ENCODE results near the gene CDK9. TPM values are rescaled to one million over a fixed set of nuclear protein-coding genes. Genes with fewer than 3 reads are reported as not detected.

Gene CDK9
- total RNA-seq, 1 experiment from 2014 or later, result 62.1 TPM

DNA sequence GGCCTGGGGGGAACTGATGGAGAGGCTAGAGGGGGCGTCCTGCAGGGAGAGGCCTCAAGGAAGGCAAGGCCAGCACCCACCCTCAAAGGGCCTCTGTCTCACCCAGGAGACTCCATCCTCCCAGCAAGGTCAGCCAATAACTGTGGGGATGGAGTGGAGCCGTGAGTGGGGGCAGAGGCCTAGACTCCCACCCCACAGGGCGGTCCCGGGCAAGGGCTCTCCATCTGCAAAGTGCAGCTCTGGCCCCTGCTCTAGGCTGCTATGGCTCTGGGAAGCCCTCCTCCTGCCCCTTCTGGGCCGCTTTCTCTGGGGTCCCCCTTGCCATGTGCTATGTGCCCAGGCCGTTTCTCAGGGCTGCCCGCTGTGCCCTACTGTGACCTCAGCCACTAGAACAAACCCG, 30.9 kb downstream of the CDK9 start:
- POLR2A ChIA-PET, result interaction anchor here (0.5 to 1.3 kb wide), 3 partner anchors 47 to 219 kb away, joined by 3 read pairs; no protein-coding TSS in a partner anchor
- peaks cover 70% of the 10 kb centered on the region for H3K36me3 Mint-ChIP-seq (ENCODE audit: insufficient read depth, unreplicated experiment)
- no peaks in the 10 kb centered on the region for H3K4me1 Mint-ChIP-seq (ENCODE audit: insufficient read depth, unreplicated experiment)
- TF ChIP-seq, protein P1, sequence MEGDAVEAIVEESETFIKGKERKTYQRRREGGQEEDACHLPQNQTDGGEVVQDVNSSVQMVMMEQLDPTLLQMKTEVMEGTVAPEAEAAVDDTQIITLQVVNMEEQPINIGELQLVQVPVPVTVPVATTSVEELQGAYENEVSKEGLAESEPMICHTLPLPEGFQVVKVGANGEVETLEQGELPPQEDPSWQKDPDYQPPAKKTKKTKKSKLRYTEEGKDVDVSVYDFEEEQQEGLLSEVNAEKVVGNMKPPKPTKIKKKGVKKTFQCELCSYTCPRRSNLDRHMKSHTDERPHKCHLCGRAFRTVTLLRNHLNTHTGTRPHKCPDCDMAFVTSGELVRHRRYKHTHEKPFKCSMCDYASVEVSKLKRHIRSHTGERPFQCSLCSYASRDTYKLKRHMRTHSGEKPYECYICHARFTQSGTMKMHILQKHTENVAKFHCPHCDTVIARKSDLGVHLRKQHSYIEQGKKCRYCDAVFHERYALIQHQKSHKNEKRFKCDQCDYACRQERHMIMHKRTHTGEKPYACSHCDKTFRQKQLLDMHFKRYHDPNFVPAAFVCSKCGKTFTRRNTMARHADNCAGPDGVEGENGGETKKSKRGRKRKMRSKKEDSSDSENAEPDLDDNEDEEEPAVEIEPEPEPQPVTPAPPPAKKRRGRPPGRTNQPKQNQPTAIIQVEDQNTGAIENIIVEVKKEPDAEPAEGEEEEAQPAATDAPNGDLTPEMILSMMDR (IDR thresholded peaks at IDR 0.05; ENCODE audit: unreplicated experiment), result no peak
- no peak overlapping the region for H3K27ac Mint-ChIP-seq (ENCODE audit: low read depth, unreplicated experiment)
- CTCF ChIA-PET, result interaction anchor here (0.6 to 1.1 kb wide), 2 partner anchors 9 to 53 kb away, joined by 3 to 4 read pairs; no protein-coding TSS in a partner anchor
- intact Hi-C loops (cut with micrococcal nuclease), result no loop called here
- H3K27me3 Mint-ChIP-seq (ENCODE audit: insufficient read depth, unreplicated experiment), result no peaks in the 10 kb centered on the region
- DNase-seq (ENCODE audit: unreplicated experiment), result no peak
- BruUV-seq (replicated peaks), result no TSS peak
- H3K4me3 Mint-ChIP-seq (ENCODE audit: unreplicated experiment), result no peak overlapping the region
- H3K9me3 Mint-ChIP-seq (ENCODE audit: unreplicated experiment), result no peaks in the 10 kb centered on the region

DNA sequence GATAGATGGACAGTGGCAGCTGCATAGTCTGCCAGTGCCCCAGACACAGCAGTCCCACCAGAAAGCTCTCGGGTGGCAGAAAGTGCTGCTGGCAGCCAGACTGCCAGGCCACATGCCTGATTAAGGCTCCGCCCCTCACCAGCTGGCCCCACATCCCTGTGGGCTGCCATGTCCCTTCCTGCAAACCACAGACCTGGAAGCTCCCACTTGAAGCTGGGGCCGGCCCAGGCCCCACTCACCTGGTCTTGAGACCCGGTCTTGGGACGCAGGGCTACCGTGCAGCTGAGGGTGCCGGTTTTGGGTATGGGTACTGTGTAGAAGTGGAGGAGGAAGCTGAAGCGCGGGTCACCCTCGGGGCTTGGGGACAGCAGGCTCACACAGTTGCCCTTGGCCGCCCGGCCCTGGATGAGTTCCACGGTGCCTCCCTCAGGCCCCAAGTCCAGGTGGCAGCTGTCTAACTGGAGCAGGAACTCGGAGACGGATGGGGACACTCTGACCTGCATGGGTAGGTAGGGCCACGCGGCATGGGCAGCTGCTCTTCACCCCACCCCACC, 32.1 kb downstream of the CDK9 start:
- Mint-ChIP-seq H3K27me3 (ENCODE audit: insufficient read depth, unreplicated experiment) (no peaks in the 10 kb centered on the region), H3K36me3 (ENCODE audit: insufficient read depth, unreplicated experiment) (peaks cover 58% of the 10 kb centered on the region), H3K4me3 (ENCODE audit: unreplicated experiment) (no peak overlapping the region), H3K4me1 (ENCODE audit: insufficient read depth, unreplicated experiment) (no peaks in the 10 kb centered on the region), H3K27ac (ENCODE audit: low read depth, unreplicated experiment) (peak overlapping the region; percentile 65), H3K9me3 (ENCODE audit: unreplicated experiment) (no peaks in the 10 kb centered on the region)
- POLR2A ChIA-PET, result interaction anchor here (0.5 to 1.8 kb wide), 5 partner anchors 14 to 64 kb away, joined by 3 to 7 read pairs (median 3); no protein-coding TSS in a partner anchor
- CTCF ChIA-PET, result interaction anchor here (0.5 to 1.1 kb wide), 4 partner anchors 8 to 319 kb away, joined by 3 to 4 read pairs (median 3); no protein-coding TSS in a partner anchor
- intact Hi-C loops (cut with micrococcal nuclease), result no loop called here
- TF ChIP-seq, protein P1 (IDR thresholded peaks at IDR 0.05; ENCODE audit: unreplicated experiment), result no peak
- no TSS peak for BruUV-seq (replicated peaks)
- DNase-seq (ENCODE audit: unreplicated experiment), result no peak

DNA sequence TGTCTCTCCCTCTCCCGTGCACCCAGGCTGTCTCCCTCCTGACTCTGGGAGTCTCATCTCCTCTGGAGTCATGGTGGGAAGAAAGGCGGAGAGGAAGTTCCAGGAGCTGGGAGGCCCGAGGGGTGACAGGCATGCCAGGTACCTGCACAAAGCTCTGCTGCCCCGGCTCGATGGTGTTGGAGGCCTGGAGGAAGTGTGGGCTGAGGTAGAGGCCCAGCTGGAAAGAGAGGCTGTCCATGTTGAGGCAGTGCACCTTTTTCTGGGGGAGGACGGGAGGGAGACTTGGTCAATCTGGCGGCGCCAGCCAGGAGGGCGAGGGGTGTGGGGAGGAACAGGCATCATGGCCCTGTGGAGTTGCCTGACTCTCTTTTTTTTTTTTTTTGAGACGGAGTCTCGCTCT, 32.7 kb downstream of the CDK9 start:
- TF ChIP-seq, protein P1 (IDR thresholded peaks at IDR 0.05; ENCODE audit: unreplicated experiment), result no peak

DNA sequence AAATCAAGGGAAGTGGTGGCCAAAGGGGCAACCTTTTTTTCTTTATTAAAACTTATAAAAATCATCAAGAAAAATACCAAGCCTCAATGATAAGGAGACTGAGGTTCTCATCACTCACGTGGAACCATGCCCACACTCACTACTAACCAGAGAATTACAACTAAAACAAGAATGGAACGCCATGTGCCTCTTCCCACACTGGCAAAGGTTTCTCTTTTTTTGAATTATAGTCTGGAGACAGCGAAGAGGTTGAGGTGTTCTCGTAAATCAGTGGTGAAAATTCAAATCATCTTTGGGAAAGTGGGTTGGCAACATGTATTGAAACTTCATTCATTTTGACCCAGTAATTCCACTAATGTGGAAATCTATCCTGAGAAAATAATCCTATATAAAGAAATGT, 36.3 kb downstream of the CDK9 start:
- ChIA-PET CTCF (no interaction called here), POLR2A (interaction anchor here (1.4 kb wide), 1 partner anchor 18 kb away, joined by 4 read pairs; no protein-coding TSS in a partner anchor)
- H3K9me3 Mint-ChIP-seq (ENCODE audit: unreplicated experiment), result no peaks in the 10 kb centered on the region
- TF ChIP-seq, protein P1 (IDR thresholded peaks at IDR 0.05; ENCODE audit: unreplicated experiment), result no peak
- intact Hi-C loops (cut with micrococcal nuclease), result no loop called here
- H3K27me3 Mint-ChIP-seq (ENCODE audit: insufficient read depth, unreplicated experiment), result no peaks in the 10 kb centered on the region
- no peaks in the 10 kb centered on the region for H3K4me1 Mint-ChIP-seq (ENCODE audit: insufficient read depth, unreplicated experiment)
- H3K27ac Mint-ChIP-seq (ENCODE audit: low read depth, unreplicated experiment), result no peak overlapping the region
- H3K36me3 Mint-ChIP-seq (ENCODE audit: insufficient read depth, unreplicated experiment), result peaks cover 43% of the 10 kb centered on the region
- DNase-seq (ENCODE audit: unreplicated experiment), result no peak
- no peak overlapping the region for H3K4me3 Mint-ChIP-seq (ENCODE audit: unreplicated experiment)
- no TSS peak for BruUV-seq (replicated peaks)

More for the DNA sequence above, 32.7 kb downstream of the CDK9 start:
- no TSS peak for BruUV-seq (replicated peaks)
- H3K9me3 Mint-ChIP-seq (ENCODE audit: unreplicated experiment), result no peaks in the 10 kb centered on the region
- no peak for DNase-seq (ENCODE audit: unreplicated experiment)
- no peaks in the 10 kb centered on the region for H3K27me3 Mint-ChIP-seq (ENCODE audit: insufficient read depth, unreplicated experiment)
- peaks cover 52% of the 10 kb centered on the region for H3K36me3 Mint-ChIP-seq (ENCODE audit: insufficient read depth, unreplicated experiment)
- ChIA-PET CTCF (interaction anchor here (0.6 to 0.7 kb wide), 2 partner anchors 34 to 82 kb away, joined by 3 read pairs; no protein-coding TSS in a partner anchor), POLR2A (interaction anchor here (0.6 to 1.8 kb wide), 4 partner anchors 15 to 64 kb away, joined by 3 to 7 read pairs (median 4); no protein-coding TSS in a partner anchor)
- H3K4me3 Mint-ChIP-seq (ENCODE audit: unreplicated experiment), result no peak overlapping the region
- H3K27ac Mint-ChIP-seq (ENCODE audit: low read depth, unreplicated experiment), result no peak overlapping the region
- no peaks in the 10 kb centered on the region for H3K4me1 Mint-ChIP-seq (ENCODE audit: insufficient read depth, unreplicated experiment)
- intact Hi-C loops (cut with micrococcal nuclease), result no loop called here

Measured in MCF 10A (cell line).